H9 (cell line): Measurements from ENCODE around the gene KANSL3. TPM values are rescaled to one million over a fixed set of nuclear protein-coding genes. Genes with fewer than 3 reads are reported as not detected.

ENCODE experiments used
- DNase-seq: peaks from one replicate; pipeline ENCODE4 v3.0.0-alpha.2; 2017
- H2AFZ ChIP-seq: one replicate; pipeline ENCODE4 v1.6.1; 2013; ENCODE audit warnings: mild to moderate bottlenecking, low read length, control low read depth, moderate library complexity
- H2AK5ac ChIP-seq: 2 replicates; pipeline ENCODE4 v1.6.1; 2013; ENCODE audit warnings: low read length, control low read depth, mixed read lengths; ENCODE audit not compliant: insufficient read length
- H2BK120ac ChIP-seq: one replicate; pipeline ENCODE4 v1.6.1; 2013; ENCODE audit warnings: low read depth, mild to moderate bottlenecking, low read length, control low read depth, inconsistent platforms; ENCODE audit not compliant: poor library complexity, severe bottlenecking
- H2BK12ac ChIP-seq: 2 replicates; pipeline ENCODE4 v1.6.1; 2013; ENCODE audit warnings: low read length, control low read depth, mixed read lengths, low read depth; ENCODE audit not compliant: insufficient read length
- H2BK15ac ChIP-seq: 2 replicates; pipeline ENCODE4 v1.6.1; 2013; ENCODE audit warnings: low read depth, low read length, control low read depth
- H2BK20ac ChIP-seq: one replicate; pipeline ENCODE4 v1.6.1; 2013; ENCODE audit warnings: low read depth, mild to moderate bottlenecking, low read length, control low read depth, inconsistent platforms; ENCODE audit not compliant: poor library complexity, severe bottlenecking
- H2BK5ac ChIP-seq: 2 replicates; pipeline ENCODE4 v1.6.1; 2013; ENCODE audit warnings: low read length, control low read depth, mixed read lengths; ENCODE audit not compliant: insufficient read length
- H3K14ac ChIP-seq: 2 replicates; pipeline ENCODE4 v1.6.1; 2013; ENCODE audit warnings: low read length, control low read depth; ENCODE audit not compliant: insufficient read depth
- H3K18ac ChIP-seq: 2 replicates; pipeline ENCODE4 v1.6.1; 2013; ENCODE audit warnings: low read depth, mild to moderate bottlenecking, mixed read lengths, low read length, control low read depth; ENCODE audit not compliant: insufficient read length
- H3K23ac ChIP-seq: 2 replicates; pipeline ENCODE4 v1.6.1; 2013; ENCODE audit warnings: low read length, control low read depth, mixed read lengths, low read depth; ENCODE audit not compliant: insufficient read length
- H3K23me2 ChIP-seq: 2 replicates; pipeline ENCODE4 v1.6.1; 2013; ENCODE audit warnings: low read depth, mild to moderate bottlenecking, mixed read lengths, low read length, control low read depth; ENCODE audit not compliant: insufficient read length, poor library complexity, severe bottlenecking
- H3K27ac ChIP-seq: 2 replicates; pipeline ENCODE4 v1.5.1; 2013; ENCODE audit warnings: low read length, control low read depth, mixed read lengths, low read depth; ENCODE audit not compliant: insufficient read length
- H3K27me3 ChIP-seq: 2 replicates; pipeline ENCODE4 v1.6.1; 2013; ENCODE audit warnings: low read length, control low read depth, inconsistent platforms; ENCODE audit not compliant: insufficient read depth
- H3K4ac ChIP-seq: 2 replicates; pipeline ENCODE4 v1.6.1; 2013; ENCODE audit warnings: low read depth, mild to moderate bottlenecking, control low read depth, inconsistent platforms, low read length, moderate library complexity
- H3K4me1 ChIP-seq: 2 replicates; pipeline ENCODE4 v1.6.1; 2013; ENCODE audit warnings: low read length, control low read depth, inconsistent platforms; ENCODE audit not compliant: insufficient read depth
- H3K4me2 ChIP-seq: 2 replicates; pipeline ENCODE4 v1.6.1; 2013; ENCODE audit warnings: low read length, control low read depth, mixed read lengths; ENCODE audit not compliant: insufficient read length, insufficient read depth
- H3K56ac ChIP-seq: 2 replicates; pipeline ENCODE4 v1.6.1; 2013; ENCODE audit warnings: low read depth, mild to moderate bottlenecking, mixed read lengths, low read length, control low read depth; ENCODE audit not compliant: insufficient read length
- H3K79me1 ChIP-seq: 2 replicates; pipeline ENCODE4 v1.6.1; 2013; ENCODE audit warnings: low read depth, mild to moderate bottlenecking, moderate library complexity, low read length, control low read depth, inconsistent platforms; ENCODE audit not compliant: insufficient read depth, poor library complexity, severe bottlenecking
- H3K79me2 ChIP-seq: 2 replicates; pipeline ENCODE4 v1.6.1; 2013; ENCODE audit warnings: low read length, control low read depth, inconsistent platforms; ENCODE audit not compliant: insufficient read depth
- H3K9ac ChIP-seq: 2 replicates; pipeline ENCODE4 v1.6.1; 2013; ENCODE audit warnings: low read length, control low read depth, mixed read lengths; ENCODE audit not compliant: insufficient read length; ENCODE audit errors: extremely low read depth
- H3K9me3 ChIP-seq: one replicate; pipeline ENCODE4 v1.6.1; 2013; ENCODE audit warnings: low read depth, low read length, inconsistent platforms; ENCODE audit not compliant: control insufficient read depth
- H3T11ph ChIP-seq: one replicate; pipeline ENCODE4 v1.6.1; 2013; ENCODE audit warnings: mild to moderate bottlenecking, low read length, control low read depth, inconsistent platforms
- H4K20me1 ChIP-seq: one replicate; pipeline ENCODE4 v1.6.1; 2013; ENCODE audit not compliant: control insufficient read depth, insufficient read length, insufficient read depth
- H4K5ac ChIP-seq: 2 replicates; pipeline ENCODE4 v1.6.1; 2013; ENCODE audit warnings: low read depth, mild to moderate bottlenecking, mixed read lengths, low read length, control low read depth; ENCODE audit not compliant: insufficient read length
- H4K8ac ChIP-seq: replicated peaks from 2 replicates; pipeline ENCODE4 v1.6.1; 2013; ENCODE audit warnings: low read length, control low read depth, mixed read lengths, low read depth; ENCODE audit not compliant: insufficient read length
- H4K91ac ChIP-seq: 2 replicates; pipeline ENCODE4 v1.6.1; 2013; ENCODE audit warnings: low read depth, mild to moderate bottlenecking, moderate library complexity, mixed read lengths, low read length, control low read depth; ENCODE audit not compliant: insufficient read length
- H3K27ac Mint-ChIP-seq, 3 experiments: 2 replicates in 2 of 3; 3 replicates in 1 of 3; pipeline ENCODE4 v1.8.0; 2020 to 2021; ENCODE audit warnings: mixed read lengths in 3 of 3, mild to moderate bottlenecking in 1 of 3, moderate library complexity in 1 of 3
- H3K27me3 Mint-ChIP-seq: 2 replicates; pipeline ENCODE4 v1.8.0; 2021; ENCODE audit warnings: low read depth, mild to moderate bottlenecking, moderate library complexity, mixed read lengths
- H3K36me3 Mint-ChIP-seq, 3 experiments: 2 replicates in 2 of 3; 3 replicates in 1 of 3; pipeline ENCODE4 v1.8.0; 2020 to 2021; ENCODE audit warnings: low read depth in 3 of 3, mixed read lengths in 3 of 3; ENCODE audit not compliant: insufficient read depth in 1 of 3
- H3K4me1 Mint-ChIP-seq, 2 experiments: 2 replicates each; pipeline ENCODE4 v1.8.0; 2020; ENCODE audit warnings: mixed read lengths in 2 of 2
- H3K4me3 Mint-ChIP-seq, 2 experiments: 2 replicates in 1 of 2; 3 replicates in 1 of 2; pipeline ENCODE4 v1.8.0; 2020 to 2021; ENCODE audit warnings: mild to moderate bottlenecking in 2 of 2, mixed read lengths in 2 of 2, moderate library complexity in 1 of 2
- H3K9me3 Mint-ChIP-seq, 2 experiments: 2 replicates in 1 of 2; 3 replicates in 1 of 2; pipeline ENCODE4 v1.8.0; 2020; ENCODE audit warnings: mild to moderate bottlenecking in 2 of 2, mixed read lengths in 2 of 2, moderate library complexity in 1 of 2
- WGBS: extraction: QIAGEN DNeasy Blood & Tissue Kit; methylation state at CpG from one replicate; pipeline ENCODE4 v1.1.7; 2013; ENCODE audit warnings: missing lambda C conversion rate, low lambda C conversion rate, mixed read lengths; ENCODE audit not compliant: insufficient read length; ENCODE audit errors: extremely low coverage; 5-methylcytosine and 5-hydroxymethylcytosine counted together
- total RNA-seq: library from RNA; stranded (reverse); gene quantifications from 2 replicates; pipeline ENCODE4 v1.2.1, GENCODE V29; 2021
- TF ChIP-seq, protein P1 (sequence below): fragments of 200-600 bp; sonication (generic); conservative IDR thresholded peaks from 3 replicates; pipeline ENCODE4 v1.8.0; 2021; ENCODE audit warnings: antibody characterized with exemption, mild to moderate bottlenecking

Gene KANSL3
- total RNA-seq, 1 experiment from 2014 or later = 35.7 TPM

DNA sequence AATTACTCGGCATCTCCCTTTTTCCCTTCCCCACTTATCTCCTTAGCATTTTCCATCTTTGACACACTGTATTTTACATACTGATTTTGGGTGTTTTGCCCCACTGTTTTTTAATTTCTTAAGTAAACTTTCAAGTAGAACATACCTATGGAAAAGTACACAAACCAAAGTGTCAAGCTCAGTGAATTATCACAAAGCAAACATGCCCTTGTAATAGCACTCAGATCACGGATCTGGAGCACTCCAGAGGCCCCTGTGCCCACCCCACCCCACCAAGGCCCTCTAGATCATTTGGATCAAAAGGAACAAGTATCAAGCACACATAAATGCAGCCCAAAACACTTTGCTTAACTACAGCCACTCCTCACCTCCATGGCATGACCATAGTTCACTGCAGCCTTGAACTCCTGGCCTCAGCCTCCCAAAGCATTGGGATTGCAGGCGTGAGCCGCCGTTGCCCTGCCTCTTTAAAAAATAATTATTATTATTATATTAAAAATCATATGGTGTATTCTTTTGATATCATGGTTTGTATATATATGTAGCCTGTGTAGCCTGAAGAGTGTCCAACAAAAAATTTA, 42.5 kb upstream of the KANSL3 start:
- Histone ChIP-seq H3K79me2 (no peaks in the 10 kb centered on the region), H3K23ac (no peak overlapping the region), H3K27ac (no peak overlapping the region), H3K9me3 (no peaks in the 10 kb centered on the region), H3K18ac (no peak overlapping the region), H3K56ac (no peak overlapping the region), H3K4ac (no peak overlapping the region), H3K9ac (no peak overlapping the region), H4K91ac (no peak overlapping the region), H3K23me2 (no peaks in the 10 kb centered on the region), H4K8ac (no peak overlapping the region), H3K4me2 (no peak overlapping the region), H3K14ac (no peak overlapping the region), H4K20me1 (no peaks in the 10 kb centered on the region), H3K27me3 (no peaks in the 10 kb centered on the region), H3K79me1 (no peaks in the 10 kb centered on the region), H2BK15ac (no peak overlapping the region), H2BK120ac (peak overlapping the region; percentile 82), H2BK12ac (no peak overlapping the region), H2BK5ac (no peak overlapping the region), H4K5ac (no peak overlapping the region), H2AK5ac (no peak overlapping the region), H3K4me1 (no peaks in the 10 kb centered on the region), H3T11ph (no peak overlapping the region), H2AFZ (no peak overlapping the region), H2BK20ac (no peak overlapping the region)
- no peak overlapping the region for H3K27ac Mint-ChIP-seq
- no peaks in the 10 kb centered on the region for H3K36me3 Mint-ChIP-seq
- peaks cover 13 to 17% of the 10 kb centered on the region in 2 experiments for H3K4me1 Mint-ChIP-seq
- TF ChIP-seq, protein P1, sequence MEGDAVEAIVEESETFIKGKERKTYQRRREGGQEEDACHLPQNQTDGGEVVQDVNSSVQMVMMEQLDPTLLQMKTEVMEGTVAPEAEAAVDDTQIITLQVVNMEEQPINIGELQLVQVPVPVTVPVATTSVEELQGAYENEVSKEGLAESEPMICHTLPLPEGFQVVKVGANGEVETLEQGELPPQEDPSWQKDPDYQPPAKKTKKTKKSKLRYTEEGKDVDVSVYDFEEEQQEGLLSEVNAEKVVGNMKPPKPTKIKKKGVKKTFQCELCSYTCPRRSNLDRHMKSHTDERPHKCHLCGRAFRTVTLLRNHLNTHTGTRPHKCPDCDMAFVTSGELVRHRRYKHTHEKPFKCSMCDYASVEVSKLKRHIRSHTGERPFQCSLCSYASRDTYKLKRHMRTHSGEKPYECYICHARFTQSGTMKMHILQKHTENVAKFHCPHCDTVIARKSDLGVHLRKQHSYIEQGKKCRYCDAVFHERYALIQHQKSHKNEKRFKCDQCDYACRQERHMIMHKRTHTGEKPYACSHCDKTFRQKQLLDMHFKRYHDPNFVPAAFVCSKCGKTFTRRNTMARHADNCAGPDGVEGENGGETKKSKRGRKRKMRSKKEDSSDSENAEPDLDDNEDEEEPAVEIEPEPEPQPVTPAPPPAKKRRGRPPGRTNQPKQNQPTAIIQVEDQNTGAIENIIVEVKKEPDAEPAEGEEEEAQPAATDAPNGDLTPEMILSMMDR = no peak
- H3K9me3 Mint-ChIP-seq = no peaks in the 10 kb centered on the region
- no CpG with 5 or more reads among the region's 5 CpGs for WGBS
- no peak overlapping the region for H3K4me3 Mint-ChIP-seq
- DNase-seq = no peak
- H3K27me3 Mint-ChIP-seq = no peaks in the 10 kb centered on the region; the same call in 1 of the 2 replicates
